ENCODE measurements around the gene SOCS2.
"Not testable (repeated sequence)": the region's sequence is repeated elsewhere in the genome, so short reads cannot be mapped to it uniquely, and the experiment has no call there.

The SOCS2 gene

DNA sequence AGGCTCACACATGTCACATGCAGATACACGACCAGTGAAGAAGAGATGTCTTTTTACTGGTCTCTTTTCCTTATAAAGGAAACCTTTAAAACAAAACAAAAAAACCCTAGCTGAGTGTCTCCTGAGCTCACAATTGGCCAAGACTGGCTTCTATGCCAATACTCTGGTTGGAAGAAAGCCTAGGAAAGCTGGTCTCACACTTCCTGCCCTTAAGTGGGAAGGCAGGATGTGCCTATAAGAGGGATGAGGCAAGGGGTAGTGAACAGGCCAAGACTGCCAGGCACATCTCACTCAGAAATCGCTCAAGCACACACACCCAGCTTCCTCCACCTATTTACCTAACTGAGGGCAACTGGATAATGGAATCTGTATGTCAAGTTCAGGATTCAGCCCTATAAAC lies 50.0 kb downstream of the SOCS2 start:
- Histone ChIP-seq H3K36me3 (ENCODE audit: insufficient read depth, low read depth, low read length) (no peaks in the 10 kb centered on the region), H3K4me3 (ENCODE audit: low read length) (no peak overlapping the region), H3K27ac (ENCODE audit: low read length) (no peak overlapping the region), H3K27me3 (ENCODE audit: insufficient read depth, low read length) (no peaks in the 10 kb centered on the region), H3K4me1 (ENCODE audit: insufficient read depth, low read length) (no peaks in the 10 kb centered on the region), H3K9ac (ENCODE audit: low read depth, low read length) (no peak overlapping the region), H3K9me3 (ENCODE audit: insufficient read depth, low read depth, low read length) (no peaks in the 10 kb centered on the region)

GRCh38 chr12:93624595-93625294 lies 52.3 kb downstream of the SOCS2 start:
- Histone ChIP-seq H3K4me3 (ENCODE audit: low read length) (no peak overlapping the region), H3K9ac (ENCODE audit: low read depth, low read length) (no peak overlapping the region), H3K9me3 (ENCODE audit: insufficient read depth, low read depth, low read length) (no peaks in the 10 kb centered on the region), H3K27ac (ENCODE audit: low read length) (no peak overlapping the region), H3K4me1 (ENCODE audit: insufficient read depth, low read length) (no peaks in the 10 kb centered on the region), H3K36me3 (ENCODE audit: insufficient read depth, low read depth, low read length) (no peaks in the 10 kb centered on the region), H3K27me3 (ENCODE audit: insufficient read depth, low read length) (no peaks in the 10 kb centered on the region)

DNA sequence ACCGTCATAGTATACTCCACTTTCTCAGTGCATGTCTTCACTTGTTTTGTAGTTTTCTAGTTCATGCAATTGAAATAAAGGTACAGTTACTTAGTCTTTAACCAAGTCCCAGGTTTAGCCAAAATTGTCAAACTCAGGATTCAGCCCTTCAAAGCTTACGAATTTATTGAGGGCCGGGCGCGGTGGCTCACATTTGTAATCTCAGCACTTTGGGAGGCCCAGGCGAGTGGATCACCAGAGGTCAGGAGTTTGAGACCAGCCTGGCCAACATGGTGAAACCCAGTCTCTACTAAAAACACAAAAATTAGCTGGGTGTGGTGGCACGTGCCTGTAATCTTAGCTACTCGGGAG lies 52.8 kb downstream of the SOCS2 start:
- H3K9me3 ChIP-seq (ENCODE audit: insufficient read depth, low read depth, low read length); H3K4me1 ChIP-seq (ENCODE audit: insufficient read depth, low read length); H3K27ac ChIP-seq (ENCODE audit: low read length); H3K9ac ChIP-seq (ENCODE audit: low read depth, low read length); H3K27me3 ChIP-seq (ENCODE audit: insufficient read depth, low read length); H3K4me3 ChIP-seq (ENCODE audit: low read length); H3K36me3 ChIP-seq (ENCODE audit: insufficient read depth, low read depth, low read length): not testable (repeated sequence)

DNA sequence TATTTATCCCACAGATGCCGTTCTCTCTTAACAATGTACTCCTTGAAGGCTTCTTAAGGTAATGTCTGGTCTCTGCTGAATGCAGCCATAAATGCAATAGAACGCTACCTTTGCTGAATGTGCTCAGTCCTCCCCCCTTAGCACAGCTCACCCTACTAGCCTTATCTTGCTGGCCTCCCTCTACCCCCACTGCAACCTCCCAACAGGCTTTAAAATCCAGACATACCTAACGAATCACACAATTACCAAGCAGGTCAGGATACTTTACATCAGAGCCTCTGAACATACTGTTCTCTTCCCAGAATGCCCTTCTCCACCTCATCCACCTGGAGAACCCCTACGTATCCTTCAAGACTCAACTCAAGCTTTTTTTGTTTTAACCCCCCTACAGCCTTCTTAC lies 53.7 kb downstream of the SOCS2 start:
- H3K27ac ChIP-seq (ENCODE audit: low read length), result no peak overlapping the region
- H3K9me3 ChIP-seq (ENCODE audit: insufficient read depth, low read depth, low read length), result no peaks in the 10 kb centered on the region
- no peak overlapping the region for H3K9ac ChIP-seq (ENCODE audit: low read depth, low read length)

More for the DNA sequence above, 53.7 kb downstream of the SOCS2 start:
- Histone ChIP-seq H3K36me3 (ENCODE audit: insufficient read depth, low read depth, low read length) (no peaks in the 10 kb centered on the region), H3K27me3 (ENCODE audit: insufficient read depth, low read length) (no peaks in the 10 kb centered on the region), H3K4me1 (ENCODE audit: insufficient read depth, low read length) (no peaks in the 10 kb centered on the region), H3K4me3 (ENCODE audit: low read length) (no peak overlapping the region)

All from iPS-20b (cell line).